Activated CD8-positive, alpha-beta memory T cell treated with anti-CD3 and anti-CD28 coated beads, Interleukin-2, amount 50 U/mL, for 48 hours (primary cell): ENCODE measurements around the gene CPM.

ENCODE experiments used
- DNase-seq: peaks from one replicate; pipeline ENCODE4 v3.0.0-alpha.2; 2020

The CPM gene

DNA sequence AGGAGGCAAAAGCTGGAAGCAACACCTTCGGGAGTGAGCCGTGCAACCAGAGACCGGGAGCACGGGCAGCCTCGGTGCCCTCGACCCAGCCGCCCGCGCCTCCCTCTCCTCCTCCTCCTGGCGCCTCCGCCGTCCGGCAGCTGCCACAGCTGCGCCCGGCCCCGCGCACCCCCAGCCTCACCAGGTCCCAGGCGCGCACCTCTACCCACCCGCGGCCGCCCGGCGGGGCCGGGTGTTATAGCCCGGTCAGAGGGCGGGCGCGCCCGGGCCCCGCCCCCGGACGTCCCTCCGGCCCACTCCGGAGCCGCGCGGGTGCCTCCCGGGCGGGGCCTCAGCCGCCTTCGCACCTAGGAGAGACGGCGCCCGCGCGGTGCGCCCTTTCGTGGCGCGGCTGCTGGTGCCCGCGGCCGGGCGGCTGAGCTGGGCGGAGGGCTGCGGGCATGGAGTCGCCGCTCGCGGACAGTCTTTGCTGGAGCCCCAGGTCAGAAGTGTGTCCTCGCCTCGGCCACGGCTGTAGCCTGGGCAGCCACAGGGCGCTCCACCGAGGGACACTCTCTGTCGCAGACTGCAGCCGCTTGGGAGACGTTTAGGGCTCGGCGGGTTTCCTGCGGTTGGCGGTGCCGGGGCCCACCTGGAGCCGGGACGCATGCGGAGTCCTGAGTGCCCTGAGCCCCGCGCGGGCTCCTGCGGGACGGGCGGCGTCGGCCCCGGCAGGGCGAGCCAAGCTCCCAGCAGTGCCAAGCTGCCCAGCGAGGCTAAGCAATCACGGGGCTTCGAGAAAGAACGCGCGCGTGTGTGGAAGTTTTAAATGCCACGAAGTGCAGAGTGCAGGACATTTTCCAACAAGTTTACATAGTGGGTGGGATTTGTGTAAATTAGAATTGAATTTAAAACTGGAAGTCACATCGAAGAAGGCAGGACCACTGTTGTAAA lies at the start of gene CPM:
Gene CPM, minus strand, starts transcription at position 211 of the 933 bp plus-strand sequence. CDS start 334 bp downstream, outside the sequence.
- peak; percentile 84 for DNase-seq

DNA sequence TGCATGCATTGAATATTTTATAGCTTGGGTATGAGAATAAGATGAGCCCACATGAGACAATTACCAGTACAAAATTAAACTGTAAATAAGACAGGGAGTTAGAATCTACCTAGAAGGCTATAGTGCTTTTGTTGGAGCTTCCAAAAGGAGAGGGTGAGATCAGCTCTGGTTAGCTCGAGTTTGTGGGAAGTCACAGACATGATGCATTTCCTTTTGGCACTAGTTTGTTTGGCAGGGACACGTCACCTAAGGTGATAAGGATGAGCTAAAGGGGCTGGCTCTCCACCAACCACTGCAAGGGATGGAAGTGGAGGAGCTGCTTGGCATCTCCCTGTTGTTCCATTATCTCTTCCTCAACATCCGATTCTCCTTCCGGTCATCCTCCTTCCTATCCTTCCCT lies 48.5 kb upstream of the CPM start:
- DNase-seq, result no peak

DNA sequence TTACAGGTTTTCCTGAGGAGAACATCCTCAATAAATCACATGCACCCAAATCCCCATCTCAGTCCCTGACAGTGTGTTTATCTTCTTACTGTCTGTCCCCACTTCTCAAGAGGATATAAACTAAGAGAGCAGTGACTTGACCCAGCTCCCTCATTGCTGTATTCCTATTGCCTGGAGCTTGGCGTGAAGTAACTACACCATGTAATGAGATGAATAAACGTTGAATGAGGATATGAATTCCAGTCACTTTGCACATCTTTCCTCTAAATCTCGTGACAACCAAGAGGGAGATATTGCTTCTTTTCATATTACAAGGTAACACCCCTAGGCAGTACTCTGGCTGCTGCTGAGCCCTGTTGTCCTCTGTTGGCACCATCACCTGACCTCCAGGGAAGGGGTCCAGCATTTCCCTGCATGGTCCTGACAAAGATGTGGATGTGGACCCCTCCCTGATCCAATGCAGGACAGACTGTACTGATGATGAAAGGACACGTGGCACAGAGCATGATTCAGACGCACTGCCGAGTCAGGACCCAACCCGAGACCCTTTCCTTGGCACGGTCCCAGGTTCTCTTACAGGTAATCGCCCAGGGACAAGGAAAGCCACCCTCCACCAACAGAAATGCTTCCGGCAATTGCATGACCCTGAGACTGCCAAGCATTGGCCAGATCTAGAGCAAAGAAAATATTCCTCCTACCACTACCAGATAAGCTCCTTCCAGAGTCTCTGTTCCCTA lies 47.7 kb upstream of the CPM start:
- no peak for DNase-seq

DNA sequence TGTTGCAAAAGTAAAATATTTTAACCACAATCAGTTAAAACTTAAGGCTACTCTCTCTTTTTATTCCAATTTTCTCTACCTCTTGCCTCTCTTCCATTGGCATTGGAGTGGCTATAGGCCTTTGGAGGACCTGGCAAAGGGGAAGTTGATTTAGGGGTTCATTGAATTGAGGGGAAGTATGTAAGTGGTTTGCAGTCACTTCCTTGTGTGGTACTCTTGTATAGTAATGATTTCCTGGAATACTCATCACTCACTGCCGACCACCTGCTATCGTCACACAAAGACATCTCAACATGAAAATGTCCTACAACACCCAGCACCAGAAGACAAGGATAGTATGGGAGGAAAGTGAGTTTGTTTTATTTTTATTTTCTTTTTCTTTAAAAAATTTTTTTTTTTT lies 45.7 kb upstream of the CPM start:
- no peak for DNase-seq

DNA sequence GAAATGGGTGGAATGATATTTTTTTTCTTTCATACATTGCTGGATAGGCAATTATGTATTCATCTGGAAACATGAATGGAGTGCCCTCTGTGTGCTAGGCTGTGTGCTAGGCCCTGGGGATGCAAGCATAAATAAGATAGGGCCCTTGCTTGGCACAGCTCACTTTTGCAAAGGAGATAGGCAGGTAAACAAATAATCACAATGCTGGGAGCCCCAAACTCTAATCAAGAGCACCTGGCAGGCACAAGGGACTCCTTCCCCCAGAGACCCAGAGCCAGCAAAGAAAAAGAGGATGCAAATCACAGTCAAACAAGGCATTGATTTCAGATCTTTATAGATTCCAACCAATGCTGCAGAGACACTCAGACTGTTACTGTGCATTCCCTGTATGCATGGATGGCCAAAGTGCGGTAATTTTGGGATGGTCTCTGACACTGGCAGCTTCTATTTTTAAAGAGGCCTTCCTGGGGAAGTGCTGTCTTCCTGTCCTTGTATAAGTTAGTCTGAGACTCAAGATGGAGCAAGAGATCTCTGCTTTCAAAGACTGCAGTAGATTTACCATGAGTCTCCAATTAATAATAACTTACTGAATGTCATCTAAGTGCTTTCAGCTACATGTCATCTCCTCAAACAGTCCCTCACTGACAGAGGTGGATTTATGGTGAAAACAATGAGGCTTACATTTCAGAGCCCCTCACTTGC lies 45.1 kb upstream of the CPM start:
- no peak for DNase-seq

DNA sequence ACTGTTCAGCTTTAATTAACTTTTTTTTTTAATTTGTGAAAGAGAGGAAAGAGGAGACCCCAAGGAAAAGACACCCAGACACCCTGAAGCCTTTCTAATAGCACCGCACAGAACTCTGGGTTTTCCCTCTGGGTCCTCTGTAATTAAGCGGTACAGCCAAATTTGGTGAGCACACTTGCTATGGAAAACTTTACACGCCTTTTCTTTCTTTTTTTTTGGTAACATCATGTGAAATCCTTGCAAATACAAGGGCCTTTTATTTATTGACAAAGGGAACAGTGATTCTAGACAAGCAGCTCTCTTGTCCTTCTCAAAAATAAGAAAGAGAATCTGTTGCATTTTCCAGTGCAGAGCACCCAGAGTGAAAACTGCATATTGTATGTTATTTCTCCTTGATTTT lies 44.4 kb upstream of the CPM start:
- no peak for DNase-seq

DNA sequence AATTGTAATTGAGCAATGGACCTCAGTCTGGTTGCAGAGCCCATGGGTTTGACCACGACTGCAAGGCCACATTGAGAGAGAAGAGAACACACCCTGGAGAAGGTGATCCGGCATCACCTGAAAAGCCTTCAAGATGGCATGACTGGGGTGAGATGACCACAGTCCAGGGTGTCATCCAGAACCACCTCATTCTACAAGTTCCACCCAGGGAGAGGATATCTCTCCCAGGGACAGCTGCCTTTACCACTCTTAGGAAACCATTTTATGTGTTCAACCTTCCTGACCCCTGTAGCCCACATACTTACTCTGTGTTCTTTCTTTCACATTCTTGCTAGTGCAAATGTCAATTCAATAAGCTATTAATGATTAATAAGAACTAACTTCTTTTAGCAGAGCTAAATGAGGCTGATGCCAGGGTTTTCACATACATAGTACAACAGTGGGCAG lies 43.4 kb upstream of the CPM start:
- DNase-seq, result no peak

DNA sequence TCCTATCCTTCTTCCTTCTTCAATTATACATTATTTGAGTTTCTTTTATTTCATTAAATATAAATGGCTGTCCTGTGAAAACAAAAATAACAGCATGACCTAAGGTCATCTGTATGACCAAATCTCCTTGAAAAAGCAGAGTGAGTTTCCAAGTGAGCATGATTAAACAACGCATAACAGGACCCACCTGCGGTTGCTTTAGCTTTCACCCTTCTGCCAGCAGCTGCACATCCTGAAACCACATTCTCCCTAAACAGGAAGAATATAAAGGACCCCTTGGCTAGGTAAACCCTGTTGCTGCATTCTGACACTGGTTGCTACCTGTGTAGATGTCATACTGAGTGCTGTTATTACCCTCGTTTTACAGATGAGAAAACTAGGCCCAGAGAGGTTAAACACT lies 42.8 kb upstream of the CPM start:
- DNase-seq, result no peak

DNA sequence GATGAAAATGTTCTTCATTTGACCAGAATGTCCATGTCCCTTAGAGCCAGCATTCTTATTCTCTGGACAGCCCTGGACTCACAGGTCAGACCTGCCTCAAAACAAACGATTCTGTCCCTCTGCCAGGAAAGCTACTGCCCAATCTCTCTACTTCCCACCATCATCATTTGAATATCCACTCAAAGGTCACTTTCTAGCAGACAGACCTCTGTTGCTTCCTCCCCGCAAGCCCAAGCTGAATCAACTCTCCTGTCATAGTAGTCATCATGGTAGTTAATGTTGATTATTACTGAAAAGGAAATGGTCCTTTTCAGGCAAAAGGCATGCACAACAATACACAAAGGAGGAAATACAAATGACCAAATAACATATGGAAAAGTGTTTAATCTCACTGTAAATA lies 39.6 kb upstream of the CPM start:
- no peak for DNase-seq

DNA sequence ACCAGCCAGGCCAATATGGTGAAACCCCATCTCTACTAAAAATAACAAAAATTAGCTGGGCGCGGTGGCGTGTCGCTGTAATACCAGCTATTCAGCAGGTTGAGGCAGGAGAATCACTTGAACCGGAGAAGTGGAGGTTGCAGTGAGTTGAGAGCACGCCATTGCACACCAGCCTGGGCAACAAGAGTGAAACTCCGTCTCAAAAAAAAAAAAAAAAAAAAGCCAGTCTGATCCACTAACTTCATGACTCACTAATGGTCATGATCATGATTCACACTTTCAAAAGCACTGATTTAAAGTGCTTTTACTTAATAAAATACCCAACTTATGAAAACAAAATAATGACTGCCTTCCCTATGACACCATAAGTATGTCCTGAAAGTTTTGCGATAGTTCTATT lies 38.4 kb upstream of the CPM start:
- DNase-seq, result no peak

DNA sequence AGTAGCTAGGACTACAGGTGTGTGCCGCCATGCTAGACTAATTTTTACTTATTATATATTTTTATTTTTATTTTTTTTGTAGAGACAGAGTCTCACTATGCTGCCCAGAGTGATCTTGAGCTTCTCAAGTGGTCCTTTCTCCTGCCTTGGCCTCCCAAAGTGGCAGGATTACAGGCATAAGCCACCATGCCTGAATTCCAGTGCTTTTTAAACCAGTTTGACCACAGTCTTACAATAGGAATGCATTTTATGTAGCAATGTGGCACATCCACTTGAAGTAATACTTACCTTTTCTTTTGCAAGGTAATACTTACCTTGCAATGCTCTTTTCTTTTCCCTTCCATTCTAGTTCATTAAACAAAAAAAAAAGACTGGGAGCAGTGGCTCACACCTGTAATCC lies 38.0 kb upstream of the CPM start:
- no peak for DNase-seq

DNA sequence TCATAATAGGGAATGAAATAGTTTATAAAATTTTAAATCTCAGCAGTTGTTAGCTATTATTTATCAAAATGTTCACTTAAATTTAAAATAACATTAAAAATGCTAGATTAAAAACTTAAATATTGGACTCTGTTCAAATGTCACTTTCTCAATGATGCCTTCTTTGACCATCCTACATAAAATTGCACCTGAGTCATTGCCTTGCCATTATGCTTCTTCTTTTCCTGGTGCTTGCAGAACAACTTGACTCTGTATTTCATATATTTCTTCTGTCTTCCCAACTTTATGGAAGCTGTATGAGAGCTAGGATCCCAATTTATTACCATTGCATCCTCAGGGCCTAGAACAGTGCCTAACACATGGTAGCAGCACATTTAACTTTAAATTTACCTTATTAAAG lies 37.3 kb upstream of the CPM start:
- no peak for DNase-seq

DNA sequence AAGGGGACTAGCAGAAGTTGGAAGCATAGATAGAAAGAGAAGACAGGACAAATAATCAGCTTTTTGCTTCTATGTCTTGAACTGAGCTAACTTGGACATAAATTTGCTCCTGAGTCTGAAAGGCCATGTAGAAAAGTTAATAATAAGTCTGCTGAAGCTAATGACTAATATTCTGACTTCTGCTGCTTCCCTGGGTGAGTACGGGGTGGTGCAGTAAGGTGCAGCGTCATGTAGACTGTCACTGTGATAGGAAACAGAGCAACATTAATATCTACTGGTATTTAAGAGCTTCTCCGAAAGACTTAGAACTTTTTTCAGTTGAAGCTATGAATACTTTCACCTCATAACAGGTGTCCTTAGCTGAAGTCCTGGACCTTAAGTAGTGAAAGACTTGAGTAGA lies 34.1 kb upstream of the CPM start:
- DNase-seq, result no peak

DNA sequence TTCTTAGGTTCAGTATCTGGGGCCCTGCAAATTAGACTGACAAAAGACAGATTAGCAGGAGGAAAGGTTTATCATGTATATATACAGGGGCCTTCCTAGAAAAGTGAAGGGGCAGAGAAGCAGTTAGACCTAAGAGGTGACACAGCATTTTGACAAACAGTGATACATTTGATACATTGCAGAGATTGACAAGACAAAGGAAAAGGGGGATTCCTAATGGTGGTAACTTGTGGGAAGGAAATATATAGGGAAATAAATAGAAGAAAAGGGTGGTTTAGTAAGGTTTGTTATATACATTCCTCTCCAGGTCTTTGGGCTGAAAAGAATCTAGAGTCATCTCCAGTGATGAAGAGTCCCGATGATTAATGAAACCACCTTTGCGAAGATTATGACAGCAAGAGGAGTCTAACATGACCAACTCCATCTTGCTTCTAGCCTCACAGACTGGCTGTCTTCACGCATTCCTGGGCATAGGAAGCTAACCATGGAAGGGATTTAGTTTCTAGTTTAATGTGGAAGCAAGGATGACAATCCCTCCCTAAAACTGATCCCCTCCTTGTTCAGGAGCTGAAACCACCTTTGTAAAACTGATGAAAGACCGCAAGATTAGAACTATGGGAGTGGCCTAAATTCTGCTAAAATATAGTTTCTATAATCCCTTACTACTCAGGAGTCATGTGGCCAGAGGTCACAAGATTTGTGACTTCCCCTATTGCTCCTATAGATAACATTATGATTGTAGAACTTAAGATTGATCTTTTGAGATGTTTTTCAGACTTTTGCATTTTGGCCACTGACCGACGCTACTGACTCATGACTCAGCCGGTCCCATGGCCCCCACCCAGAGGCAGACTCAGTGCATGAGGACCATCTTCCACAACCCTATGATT lies 31.1 kb upstream of the CPM start:
- no peak for DNase-seq

DNA sequence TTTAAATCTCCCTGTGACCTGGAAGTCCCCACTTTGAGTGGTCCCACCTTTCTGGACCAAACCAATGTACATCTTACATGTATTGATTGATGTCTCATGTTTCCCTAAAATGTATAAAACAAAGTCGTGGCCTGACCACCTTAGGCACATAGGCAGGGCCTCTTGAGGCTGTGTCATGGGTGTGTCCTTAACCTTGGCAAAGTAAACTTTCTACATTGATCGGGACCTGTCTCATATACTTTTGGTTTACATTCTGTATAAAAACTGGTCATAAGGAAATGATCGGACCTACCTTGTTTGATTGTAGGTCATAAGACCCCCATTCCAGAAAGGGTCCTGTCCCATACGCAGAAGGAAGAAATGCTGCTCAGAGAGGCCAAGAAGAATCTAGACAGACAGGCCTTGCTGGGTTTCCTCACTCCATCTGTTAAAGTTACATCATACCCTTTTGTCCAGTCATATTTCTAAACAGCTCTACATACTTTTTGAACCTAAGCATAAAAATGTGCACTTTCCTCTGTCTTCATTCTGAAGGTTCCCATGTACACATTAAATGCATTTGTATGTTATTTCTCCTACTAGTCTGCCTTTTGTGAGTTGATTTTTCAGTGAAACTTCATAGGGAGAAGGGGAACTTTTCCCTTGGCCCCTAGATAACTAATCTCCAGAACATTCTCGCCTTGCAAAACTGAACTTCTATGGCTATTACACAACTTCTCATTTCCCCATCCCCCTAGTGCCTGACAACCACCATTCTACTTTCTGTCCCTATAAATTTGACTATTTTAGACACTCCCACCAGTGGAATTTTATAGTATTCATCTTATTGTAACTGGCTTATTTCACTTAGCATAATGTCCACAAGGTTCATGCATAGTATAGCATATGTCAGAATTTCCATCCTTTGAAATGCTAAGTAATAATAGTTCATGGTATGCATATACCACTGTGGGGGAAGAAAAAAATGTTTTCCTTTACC lies 30.2 kb upstream of the CPM start:
- DNase-seq, result no peak

DNA sequence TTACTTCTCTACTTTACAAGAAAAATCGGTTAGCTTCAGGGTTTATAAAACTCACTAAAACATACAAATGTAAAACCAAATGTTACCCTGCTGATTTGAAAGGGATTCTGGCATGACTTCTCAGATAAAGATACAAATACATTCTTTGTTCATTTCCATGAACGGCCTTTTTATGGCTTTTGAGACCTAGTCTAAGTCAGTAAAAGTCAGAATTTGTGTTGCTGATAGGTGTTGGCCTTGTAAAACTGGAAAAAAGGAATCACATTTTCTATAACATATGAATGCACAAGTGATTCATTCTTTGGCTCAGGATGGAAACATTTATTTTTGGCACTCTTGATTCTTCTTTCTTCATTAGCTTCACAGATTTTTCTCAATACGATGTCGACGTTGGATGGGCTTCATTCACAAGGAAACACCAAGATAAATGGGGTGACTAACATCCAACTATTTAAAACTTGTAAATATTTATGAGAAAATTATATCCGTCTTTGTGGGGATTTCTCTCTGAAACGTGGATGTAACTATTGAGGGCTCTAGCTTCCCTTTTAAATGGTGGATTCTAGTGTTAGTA lies 27.0 kb upstream of the CPM start:
- DNase-seq, result no peak

DNA sequence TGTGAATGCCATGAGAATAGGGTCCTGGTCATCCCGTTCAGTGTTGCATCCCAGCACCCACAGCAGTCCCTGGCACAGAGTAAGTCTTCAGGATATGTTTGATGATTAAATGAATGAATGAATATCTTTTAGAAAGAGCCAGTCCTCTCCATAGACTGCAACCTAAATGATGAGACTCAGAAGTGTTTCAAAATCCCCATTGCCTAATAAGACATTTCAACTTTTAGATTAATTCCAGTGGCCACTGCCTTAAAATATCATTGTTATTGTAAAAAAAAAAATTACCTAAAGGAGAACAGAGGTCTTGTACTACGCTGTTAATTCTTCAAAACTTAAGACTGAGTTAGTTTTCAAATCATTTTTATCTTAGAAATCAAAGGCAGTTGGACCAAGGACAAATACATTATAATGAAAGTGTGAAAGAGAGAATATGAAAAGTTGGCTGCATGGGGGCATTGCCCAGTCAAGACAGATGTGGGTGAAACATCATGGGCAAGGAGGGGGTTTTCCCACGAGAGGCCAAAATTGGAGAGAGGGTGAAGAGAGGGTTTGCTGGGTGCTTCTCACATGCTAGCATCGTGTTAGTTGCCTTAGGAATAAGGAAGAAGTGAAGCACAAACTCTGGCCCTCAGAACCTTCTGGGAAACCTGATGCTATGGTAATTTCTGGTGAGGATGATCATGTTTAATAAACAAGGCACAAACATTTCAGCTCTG lies 26.3 kb upstream of the CPM start:
- no peak for DNase-seq

DNA sequence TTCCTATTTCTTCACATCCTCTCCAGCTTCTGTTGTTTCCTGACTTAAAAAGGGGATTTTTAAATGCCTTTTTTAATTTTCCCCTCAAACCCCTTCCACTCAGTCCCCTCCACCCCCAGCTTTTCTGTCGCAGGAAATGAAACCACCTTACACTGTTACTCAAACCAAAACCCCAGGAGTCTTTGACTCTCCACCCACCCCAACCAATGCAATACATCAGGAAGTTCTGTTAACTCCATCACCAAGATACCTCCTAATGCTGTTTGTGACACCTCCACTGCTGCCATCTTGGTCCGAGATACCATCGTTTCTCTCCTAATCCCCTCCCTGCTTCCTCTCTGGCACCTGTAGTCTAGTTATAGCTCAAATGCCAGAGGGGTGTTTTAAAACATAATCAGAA lies 25.4 kb upstream of the CPM start:
- no peak for DNase-seq

DNA sequence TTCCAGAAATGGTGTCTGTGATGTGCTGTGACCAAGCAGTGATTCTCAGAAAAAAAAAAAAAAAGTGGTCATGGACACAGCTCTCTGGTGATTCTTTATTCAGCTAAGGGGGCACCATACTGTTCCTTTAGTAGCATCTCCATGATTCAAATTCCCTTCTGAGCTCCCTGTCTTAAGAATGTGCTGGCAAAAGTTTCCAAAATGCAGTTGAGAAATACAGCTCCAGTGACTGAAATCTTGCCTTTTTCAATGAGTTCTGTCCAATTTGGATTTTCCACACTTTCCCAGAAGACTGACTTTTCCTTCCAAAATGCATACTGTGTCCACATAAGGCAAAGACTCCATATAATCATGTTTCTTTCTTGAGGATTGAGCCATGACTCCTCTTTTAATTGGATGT lies 24.3 kb upstream of the CPM start:
- no peak for DNase-seq

DNA sequence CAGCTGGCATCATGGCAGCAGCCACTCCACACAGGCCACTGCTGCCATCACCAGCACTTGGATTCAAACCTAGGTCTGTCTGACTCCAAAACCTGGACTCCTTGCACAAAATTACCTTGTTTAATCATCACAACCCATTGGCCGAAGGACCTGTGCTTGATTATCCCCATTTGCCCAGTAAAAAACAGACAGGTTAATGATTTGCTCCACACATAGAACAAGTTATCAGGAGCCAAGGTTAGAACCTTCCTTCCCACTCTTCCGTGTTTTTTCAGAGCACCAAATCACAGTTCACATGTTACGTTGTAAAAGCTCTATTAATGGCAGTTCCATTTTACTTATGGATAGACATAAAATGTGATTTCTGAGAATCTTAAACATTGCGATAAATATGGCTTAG lies 23.5 kb upstream of the CPM start:
- no peak for DNase-seq
